LNCAP (cell line): Measurements from ENCODE around the gene HLA-A.

Experiments
- TF ChIP-seq, protein P1 (sequence below): fragments of 450-650 bp; IDR thresholded peaks from 2 replicates; pipeline ENCODE4 v1.5.1; 2017; ENCODE audit warnings: mild to moderate bottlenecking

Gene HLA-A

DNA sequence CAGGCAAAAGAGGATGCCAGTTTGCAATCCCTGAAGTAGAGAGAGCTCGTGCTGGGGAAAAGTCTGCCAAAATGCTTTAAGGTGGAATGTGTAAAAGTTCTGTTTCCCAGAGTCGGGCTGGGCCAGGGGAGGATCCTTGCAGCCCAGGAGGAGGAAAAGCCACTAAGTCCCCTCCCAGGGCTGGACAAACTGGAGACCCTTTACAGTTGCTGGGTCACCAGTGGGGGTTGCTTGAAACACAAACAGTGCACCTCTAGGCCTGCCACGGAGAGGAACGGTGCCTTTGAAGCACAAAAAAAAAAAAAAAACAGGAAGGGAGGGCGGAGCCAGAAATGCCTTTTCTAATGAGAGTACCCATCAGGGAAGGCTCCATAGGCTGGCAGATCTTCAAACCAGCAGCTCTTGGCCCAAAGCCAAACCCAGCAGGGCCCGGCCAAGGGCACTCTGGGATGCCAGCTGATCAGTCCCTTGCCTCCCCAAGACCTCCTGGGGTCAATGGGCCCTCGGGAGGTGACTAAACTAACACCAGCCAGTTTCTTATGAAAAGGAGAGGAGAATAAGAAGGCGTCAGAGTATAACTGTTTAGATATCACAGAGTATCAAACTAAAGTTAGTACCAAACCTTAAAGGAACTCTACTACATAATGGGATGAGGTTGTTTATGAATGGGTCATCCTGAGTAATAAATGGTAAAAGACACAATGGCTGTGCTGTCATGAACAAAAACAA is 23.7 kb downstream of the HLA-A start:
- TF ChIP-seq, protein P1, sequence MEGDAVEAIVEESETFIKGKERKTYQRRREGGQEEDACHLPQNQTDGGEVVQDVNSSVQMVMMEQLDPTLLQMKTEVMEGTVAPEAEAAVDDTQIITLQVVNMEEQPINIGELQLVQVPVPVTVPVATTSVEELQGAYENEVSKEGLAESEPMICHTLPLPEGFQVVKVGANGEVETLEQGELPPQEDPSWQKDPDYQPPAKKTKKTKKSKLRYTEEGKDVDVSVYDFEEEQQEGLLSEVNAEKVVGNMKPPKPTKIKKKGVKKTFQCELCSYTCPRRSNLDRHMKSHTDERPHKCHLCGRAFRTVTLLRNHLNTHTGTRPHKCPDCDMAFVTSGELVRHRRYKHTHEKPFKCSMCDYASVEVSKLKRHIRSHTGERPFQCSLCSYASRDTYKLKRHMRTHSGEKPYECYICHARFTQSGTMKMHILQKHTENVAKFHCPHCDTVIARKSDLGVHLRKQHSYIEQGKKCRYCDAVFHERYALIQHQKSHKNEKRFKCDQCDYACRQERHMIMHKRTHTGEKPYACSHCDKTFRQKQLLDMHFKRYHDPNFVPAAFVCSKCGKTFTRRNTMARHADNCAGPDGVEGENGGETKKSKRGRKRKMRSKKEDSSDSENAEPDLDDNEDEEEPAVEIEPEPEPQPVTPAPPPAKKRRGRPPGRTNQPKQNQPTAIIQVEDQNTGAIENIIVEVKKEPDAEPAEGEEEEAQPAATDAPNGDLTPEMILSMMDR = no peak

DNA sequence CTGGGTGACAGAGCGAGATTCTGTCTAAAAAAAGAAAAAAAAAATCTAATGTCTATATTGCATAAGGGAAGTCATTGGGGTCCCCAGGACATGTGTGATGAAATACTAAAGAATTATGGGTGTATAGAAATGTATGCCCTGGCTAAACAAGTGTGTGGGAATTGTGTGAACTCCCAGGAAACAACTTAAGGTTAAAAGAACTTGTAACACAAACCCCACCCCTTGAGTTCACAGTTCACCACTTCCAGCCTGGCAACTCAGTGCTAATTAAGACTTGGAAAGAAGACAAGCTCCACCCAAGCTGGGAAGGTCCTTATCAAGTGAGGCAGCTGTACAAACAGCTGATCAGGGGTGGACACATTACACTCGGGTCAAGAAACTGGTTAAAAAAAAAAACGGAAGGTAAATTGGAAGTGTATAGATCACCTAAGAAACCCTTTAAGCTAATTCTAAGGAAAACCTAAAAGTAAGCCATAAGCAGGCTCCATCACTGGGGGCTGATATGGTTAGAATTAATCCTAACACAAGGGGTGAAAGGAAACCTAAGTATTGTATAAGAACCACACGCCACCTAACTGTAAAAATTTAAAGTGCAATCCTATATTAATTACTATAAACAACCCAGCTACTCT is 25.2 kb downstream of the HLA-A start:
- TF ChIP-seq, protein P1 = no peak

DNA sequence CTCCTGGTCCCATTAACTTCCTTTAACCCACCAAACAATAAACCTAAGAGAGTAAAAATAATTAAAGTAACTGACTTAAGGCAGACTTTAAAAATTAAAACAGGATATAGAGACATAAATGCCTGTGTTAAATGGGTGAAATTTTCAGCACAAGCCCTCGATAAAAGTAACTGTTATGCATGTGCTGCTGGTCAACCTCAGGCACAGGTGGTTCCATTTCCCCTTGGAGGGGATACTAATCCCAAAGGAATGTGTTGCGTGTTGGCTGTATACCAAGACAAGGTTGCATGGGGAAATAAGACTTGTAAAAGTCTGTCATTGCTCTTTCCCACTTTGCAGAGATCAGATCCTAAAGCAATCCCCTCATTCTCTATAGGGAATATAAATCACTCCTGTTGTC is 25.8 kb downstream of the HLA-A start:
- TF ChIP-seq, protein P1 = no peak

DNA sequence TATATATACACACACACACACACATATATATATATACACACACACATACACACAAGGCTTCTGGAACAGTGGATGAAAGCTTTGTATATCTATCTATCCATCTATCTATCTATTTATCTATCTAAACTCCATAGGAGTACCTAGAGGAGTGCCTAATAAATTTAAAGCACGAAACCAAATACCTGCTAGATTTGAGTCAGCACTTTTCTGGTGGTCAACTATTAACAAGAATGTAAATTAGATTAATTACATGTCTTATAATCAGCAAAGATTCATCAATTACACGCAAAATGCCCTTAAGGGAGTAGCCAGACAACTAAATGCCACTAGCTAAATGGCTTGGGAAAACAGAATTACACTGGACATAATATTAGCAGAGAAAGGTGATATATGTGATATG is 26.6 kb downstream of the HLA-A start:
- TF ChIP-seq, protein P1 = no peak

DNA sequence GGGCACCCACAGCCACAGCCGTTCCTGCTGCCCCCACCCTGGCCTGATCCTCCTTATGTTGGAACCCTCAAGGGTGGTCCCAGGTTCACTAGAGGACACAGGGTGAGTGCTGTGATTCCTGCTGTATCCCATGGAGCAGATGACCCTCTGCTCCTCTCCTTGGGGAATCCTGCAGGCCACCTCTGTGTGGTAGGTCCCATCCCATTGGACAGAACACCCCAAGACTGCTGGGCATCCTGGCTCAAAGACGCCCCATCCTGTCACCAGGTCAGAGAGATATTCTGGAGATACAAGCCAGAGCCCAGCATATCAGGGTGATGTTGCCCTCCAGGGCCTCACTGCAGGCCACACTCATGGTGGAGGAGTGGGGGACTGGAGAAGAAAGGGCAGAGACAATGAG is 28.4 kb downstream of the HLA-A start:
- TF ChIP-seq, protein P1 = no peak

DNA sequence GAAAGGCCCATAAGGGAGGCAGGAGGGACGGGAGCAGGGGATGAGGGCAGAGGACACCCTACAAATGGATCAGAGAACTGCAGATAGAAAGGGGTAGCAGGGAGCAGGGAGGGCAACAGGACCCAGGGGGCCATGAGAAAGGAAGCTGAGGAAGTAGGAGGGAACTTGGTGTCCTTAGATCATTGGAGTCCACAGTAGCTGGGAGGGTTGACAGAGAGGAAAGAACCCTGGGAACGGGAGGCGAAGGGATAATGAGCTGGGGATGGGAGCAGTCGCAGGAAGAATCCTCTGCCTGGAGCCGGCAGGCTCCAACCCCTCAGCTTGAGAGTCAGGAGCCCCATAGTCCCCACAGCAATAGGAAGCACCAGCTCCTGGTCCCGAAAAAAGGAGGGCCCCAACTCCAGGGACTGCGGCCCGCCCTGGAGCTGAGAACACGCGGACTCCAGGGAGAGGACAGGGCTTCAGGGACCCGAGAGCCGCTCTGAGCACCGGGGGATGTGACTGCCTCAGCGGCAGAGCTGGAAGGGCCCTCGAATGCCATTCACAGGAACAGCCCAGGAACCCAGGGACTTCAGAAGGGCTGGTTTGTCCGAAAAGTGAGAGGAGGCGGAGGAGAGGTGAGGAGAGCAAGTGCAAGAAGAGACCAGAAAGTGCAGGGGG is 32.7 kb downstream of the HLA-A start:
- TF ChIP-seq, protein P1 = no peak

DNA sequence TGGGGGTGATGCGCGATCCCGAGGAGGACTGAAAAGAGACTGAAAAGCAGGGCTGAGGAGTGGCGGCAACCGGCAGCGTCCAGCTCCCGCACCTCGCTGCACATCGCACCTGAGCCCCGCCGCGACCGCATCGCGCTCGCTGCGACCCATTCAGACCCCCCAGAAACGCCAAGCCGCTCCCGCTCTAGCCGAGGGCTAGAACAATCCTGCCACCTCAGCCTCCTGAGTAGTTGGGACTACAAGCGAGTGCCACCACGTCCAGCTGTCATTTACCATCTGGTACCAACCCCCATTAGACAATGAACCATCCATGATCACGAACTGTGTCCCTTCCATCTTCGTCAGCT is 33.2 kb downstream of the HLA-A start:
- TF ChIP-seq, protein P1 = no peak
